ENCODE data around the gene LRP11.

Gene LRP11

DNA sequence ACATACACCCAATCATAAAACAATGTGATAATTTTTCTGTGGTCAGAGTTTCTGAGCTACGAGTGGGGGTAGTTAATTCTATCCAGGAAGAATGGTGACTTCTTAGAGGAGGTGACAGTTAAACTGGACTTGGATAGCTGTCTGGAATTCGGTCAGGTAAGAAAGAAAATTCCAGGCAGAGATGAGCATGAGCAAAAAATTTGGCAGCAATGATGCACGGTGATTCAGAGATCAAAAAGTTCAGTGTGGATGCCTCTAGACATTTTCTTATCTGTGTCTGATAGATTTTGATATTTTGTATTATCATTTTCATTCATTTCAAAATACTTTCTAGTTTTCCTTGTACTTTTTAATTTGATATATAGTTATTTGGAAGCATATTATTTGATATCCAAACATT is 21.7 kb upstream of the LRP11 start:
- H3K79me2 ChIP-seq (ENCODE audit: insufficient read depth, low read depth) = no peaks in the 10 kb centered on the region
- no peak overlapping the region for H2AFZ ChIP-seq (ENCODE audit: low read depth)
- TF ChIP-seq, protein P1, sequence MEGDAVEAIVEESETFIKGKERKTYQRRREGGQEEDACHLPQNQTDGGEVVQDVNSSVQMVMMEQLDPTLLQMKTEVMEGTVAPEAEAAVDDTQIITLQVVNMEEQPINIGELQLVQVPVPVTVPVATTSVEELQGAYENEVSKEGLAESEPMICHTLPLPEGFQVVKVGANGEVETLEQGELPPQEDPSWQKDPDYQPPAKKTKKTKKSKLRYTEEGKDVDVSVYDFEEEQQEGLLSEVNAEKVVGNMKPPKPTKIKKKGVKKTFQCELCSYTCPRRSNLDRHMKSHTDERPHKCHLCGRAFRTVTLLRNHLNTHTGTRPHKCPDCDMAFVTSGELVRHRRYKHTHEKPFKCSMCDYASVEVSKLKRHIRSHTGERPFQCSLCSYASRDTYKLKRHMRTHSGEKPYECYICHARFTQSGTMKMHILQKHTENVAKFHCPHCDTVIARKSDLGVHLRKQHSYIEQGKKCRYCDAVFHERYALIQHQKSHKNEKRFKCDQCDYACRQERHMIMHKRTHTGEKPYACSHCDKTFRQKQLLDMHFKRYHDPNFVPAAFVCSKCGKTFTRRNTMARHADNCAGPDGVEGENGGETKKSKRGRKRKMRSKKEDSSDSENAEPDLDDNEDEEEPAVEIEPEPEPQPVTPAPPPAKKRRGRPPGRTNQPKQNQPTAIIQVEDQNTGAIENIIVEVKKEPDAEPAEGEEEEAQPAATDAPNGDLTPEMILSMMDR (conservative IDR thresholded peaks at IDR 0.05; ENCODE audit: low read depth, low read length) = no peak
- no peaks in the 10 kb centered on the region for H3K4me1 ChIP-seq (ENCODE audit: low read depth, poor library complexity, severe bottlenecking)
- H3K4me3 ChIP-seq (IDR thresholded peaks at IDR 0.05; ENCODE audit: insufficient read depth, low read depth, low read length) = no peak overlapping the region
- H4K20me1 ChIP-seq (ENCODE audit: insufficient read depth) = no peaks in the 10 kb centered on the region
- no peaks in the 10 kb centered on the region for H3K36me3 ChIP-seq (ENCODE audit: insufficient read depth)
- H3K4me2 ChIP-seq = no peak overlapping the region
- H3K27ac ChIP-seq = no peak overlapping the region
- H3K9ac ChIP-seq = no peak overlapping the region
- H3K27me3 ChIP-seq (ENCODE audit: insufficient read depth, low read depth) = no peaks in the 10 kb centered on the region

DNA sequence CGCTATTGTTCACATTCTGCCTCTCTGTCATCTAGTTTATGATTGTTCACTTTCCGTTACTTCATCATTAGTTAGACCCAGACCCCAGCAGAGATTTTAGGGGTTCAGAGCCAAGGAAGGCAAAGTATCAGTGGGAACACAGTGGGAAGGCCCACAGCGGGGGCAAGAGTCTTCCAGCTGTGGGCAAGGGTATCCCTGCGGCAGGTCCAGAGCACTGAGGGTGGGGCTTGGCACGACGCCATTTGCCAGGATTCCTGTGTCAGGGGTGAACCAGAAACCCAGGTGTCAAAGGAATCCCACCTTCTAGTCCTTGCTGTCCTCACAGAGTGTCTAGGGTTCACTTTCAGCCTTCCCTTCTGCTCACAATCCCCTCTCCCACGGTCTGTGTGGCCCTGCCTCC is 20.5 kb upstream of the LRP11 start:
- Histone ChIP-seq H3K9ac (no peak overlapping the region), H3K79me2 (ENCODE audit: insufficient read depth, low read depth) (no peaks in the 10 kb centered on the region), H3K27me3 (ENCODE audit: insufficient read depth, low read depth) (no peaks in the 10 kb centered on the region), H3K4me3 (IDR thresholded peaks at IDR 0.05; ENCODE audit: insufficient read depth, low read depth, low read length) (no peak overlapping the region), H4K20me1 (ENCODE audit: insufficient read depth) (no peaks in the 10 kb centered on the region), H3K4me1 (ENCODE audit: low read depth, poor library complexity, severe bottlenecking) (no peaks in the 10 kb centered on the region), H3K36me3 (ENCODE audit: insufficient read depth) (no peaks in the 10 kb centered on the region), H3K27ac (no peak overlapping the region), H3K4me2 (no peak overlapping the region), H2AFZ (ENCODE audit: low read depth) (no peak overlapping the region)
- TF ChIP-seq, protein P1 (conservative IDR thresholded peaks at IDR 0.05; ENCODE audit: low read depth, low read length) = no peak

DNA sequence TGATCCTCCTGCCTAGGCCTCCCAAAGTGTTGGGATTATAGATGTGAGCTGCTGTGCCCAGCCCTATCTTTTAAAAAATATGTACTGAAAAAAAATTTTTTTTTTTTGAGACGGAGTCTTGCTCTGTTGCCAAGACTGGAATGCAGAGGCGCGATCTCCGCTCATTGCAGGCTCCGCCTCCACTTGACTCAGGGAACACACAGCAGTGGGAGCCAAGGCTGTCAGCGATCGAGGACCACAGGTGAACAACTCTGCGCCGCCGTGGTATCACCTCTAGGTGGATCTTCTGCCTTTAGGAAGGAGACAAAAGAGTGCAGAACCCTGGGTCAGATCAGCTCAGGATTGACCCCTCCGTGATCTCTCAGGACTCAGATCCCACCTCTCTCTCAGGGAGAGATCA is 20.1 kb upstream of the LRP11 start:
- Histone ChIP-seq H3K36me3 (ENCODE audit: insufficient read depth) (no peaks in the 10 kb centered on the region), H3K27me3 (ENCODE audit: insufficient read depth, low read depth) (no peaks in the 10 kb centered on the region), H2AFZ (ENCODE audit: low read depth) (no peak overlapping the region), H3K27ac (no peak overlapping the region), H3K79me2 (ENCODE audit: insufficient read depth, low read depth) (no peaks in the 10 kb centered on the region), H3K4me3 (IDR thresholded peaks at IDR 0.05; ENCODE audit: insufficient read depth, low read depth, low read length) (no peak overlapping the region), H3K4me2 (no peak overlapping the region), H3K4me1 (ENCODE audit: low read depth, poor library complexity, severe bottlenecking) (no peaks in the 10 kb centered on the region), H4K20me1 (ENCODE audit: insufficient read depth) (no peaks in the 10 kb centered on the region), H3K9ac (no peak overlapping the region)
- TF ChIP-seq, protein P1 (conservative IDR thresholded peaks at IDR 0.05; ENCODE audit: low read depth, low read length) = no peak

DNA sequence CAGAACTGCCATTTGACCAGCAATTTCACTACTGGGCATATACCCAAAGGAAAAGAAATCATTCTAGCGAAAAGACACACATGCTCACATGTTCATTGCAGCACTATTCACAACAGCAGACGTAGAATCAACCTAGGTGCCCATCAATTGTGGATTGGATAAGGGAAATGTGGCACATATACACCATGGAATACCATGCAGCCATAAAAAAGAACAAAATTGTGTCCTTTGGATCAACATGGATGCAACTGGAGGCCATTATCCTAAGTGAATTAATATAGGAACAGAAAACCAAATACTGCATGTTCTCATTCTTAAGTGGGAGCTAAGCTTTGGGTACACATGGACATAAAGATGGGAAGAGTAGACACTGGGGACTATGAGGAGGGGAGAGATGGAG is 17.7 kb upstream of the LRP11 start:
- Histone ChIP-seq H2AFZ (ENCODE audit: low read depth) (no peak overlapping the region), H3K27ac (no peak overlapping the region)
- TF ChIP-seq, protein P1 (conservative IDR thresholded peaks at IDR 0.05; ENCODE audit: low read depth, low read length) = no peak

More for the DNA sequence above, 17.7 kb upstream of the LRP11 start:
- Histone ChIP-seq H3K4me2 (no peak overlapping the region), H3K4me1 (ENCODE audit: low read depth, poor library complexity, severe bottlenecking) (no peaks in the 10 kb centered on the region), H3K4me3 (IDR thresholded peaks at IDR 0.05; ENCODE audit: insufficient read depth, low read depth, low read length) (no peak overlapping the region), H3K9ac (no peak overlapping the region), H3K36me3 (ENCODE audit: insufficient read depth) (no peaks in the 10 kb centered on the region), H4K20me1 (ENCODE audit: insufficient read depth) (no peaks in the 10 kb centered on the region), H3K79me2 (ENCODE audit: insufficient read depth, low read depth) (no peaks in the 10 kb centered on the region), H3K27me3 (ENCODE audit: insufficient read depth, low read depth) (no peaks in the 10 kb centered on the region)

Measured in KMS-11 (cell line).